Lung microvascular endothelial cell (primary cell): ENCODE data around the gene STX11. TPM values are rescaled to one million over a fixed set of nuclear protein-coding genes. Genes with fewer than 3 reads are reported as not detected.

Experiments
- DNase-seq, 2 donors: peaks; one replicate each; pipeline versions ENCODE4 v3.0.0 to v3.0.0-alpha.2; 2010; ENCODE audit warnings: low read depth in 2 of 2
- total RNA-seq: library from RNA; depleted of rRNA; stranded (reverse); fragments of >200 nt; gene quantifications from 2 replicates; pipeline ENCODE4 v1.2.1, GENCODE V29; 2014

The STX11 gene
- total RNA-seq, 1 donor from 2014 or later: 22.6 TPM

GRCh38 chr6:144214622-144215401 lies 64.5 kb downstream of the STX11 start:
- DNase-seq: no peak

- peak; percentile 17 to 24 for DNase-seq
Measured at GRCh38 chr6:144215402-144215931, 65.2 kb downstream of the STX11 start.

- peak; percentile 97 to 98 for DNase-seq
Measured at GRCh38 chr6:144215932-144216667, 65.8 kb downstream of the STX11 start.

GRCh38 chr6:144216668-144217218 lies 66.4 kb downstream of the STX11 start:
- no peak for DNase-seq

GRCh38 chr6:144217264-144217663 lies 66.9 kb downstream of the STX11 start:
- DNase-seq: peak in 1 of 2 donors; percentile 4

- DNase-seq: no peak
Measured at GRCh38 chr6:144217797-144218196, 67.5 kb downstream of the STX11 start.

- DNase-seq: peak; percentile 71 to 78
Measured at GRCh38 chr6:144219056-144219685, 68.9 kb downstream of the STX11 start.

- no peak for DNase-seq
Measured at GRCh38 chr6:144220031-144220790, 69.9 kb downstream of the STX11 start.

- DNase-seq: no peak
Measured at GRCh38 chr6:144223686-144224085, 73.4 kb downstream of the STX11 start.

- DNase-seq: no peak
Measured at GRCh38 chr6:144231721-144232120, 81.4 kb downstream of the STX11 start.

GRCh38 chr6:144232176-144232831 lies 82.0 kb downstream of the STX11 start:
- no peak for DNase-seq

- DNase-seq: no peak
Measured at GRCh38 chr6:144232832-144233230, 82.5 kb downstream of the STX11 start.

- DNase-seq: no peak
Measured at GRCh38 chr6:144234399-144234798, 84.1 kb downstream of the STX11 start.

- DNase-seq: no peak
Measured at GRCh38 chr6:144234935-144235334, 84.6 kb downstream of the STX11 start.

Other genes starting within 250 kb of the STX11 start
- 2.4 and 5.7 TPM in 2 replicates for gene PLAGL1, start 142.3 kb upstream of the STX11 start, total RNA-seq
- 84.6 and 98.2 TPM in 2 replicates for gene SF3B5, start 54.9 kb upstream of the STX11 start, total RNA-seq
- 414 and 470 TPM in 2 replicates for gene UTRN, start 134.8 kb downstream of the STX11 start, total RNA-seq